H1 (cell line): ENCODE measurements around the gene FAM76A. TPM values are rescaled to one million over a fixed set of nuclear protein-coding genes. Genes with fewer than 3 reads are reported as not detected.

Experiments
- CTCF ChIA-PET: fragments of 300-600 bp; sonication (Branson Sonifier 250); formaldehyde crosslinking; loops from one replicate; lab custom pipeline; 2021; ENCODE audit not compliant: partially characterized antibody; lab: Charles Lee
- POLR2A ChIA-PET: fragments of 300-600 bp; sonication (Branson Sonifier 250); formaldehyde crosslinking; loops from one replicate; lab custom pipeline; 2021; ENCODE audit warnings: inconsistent platforms; ENCODE audit not compliant: partially characterized antibody; lab: Charles Lee
- DNase-seq, 2 experiments: peaks; one replicate each; pipeline versions ENCODE4 v3.0.0 to v3.0.0-alpha.2; 2010 to 2022; ENCODE audit warnings: low spot score in 2 of 2, low read depth in 1 of 2, mixed read lengths in 1 of 2
- FAIRE-seq: peaks from 2 replicates; lab custom pipeline; 2011; peaks lifted over from hg19 to GRCh38; lab: Jason Lieb, UNC
- H2AFZ ChIP-seq: 2 replicates; pipeline ENCODE4 v1.8.1; 2012; ENCODE audit warnings: low read length, inconsistent platforms
- H2AK5ac ChIP-seq: 2 replicates; pipeline ENCODE4 v1.6.1; 2013; ENCODE audit warnings: low read depth, low read length
- H2BK120ac ChIP-seq: replicated peaks from 2 replicates; pipeline ENCODE3; 2013; ENCODE audit warnings: low read depth, low read length, inconsistent platforms
- H2BK12ac ChIP-seq: 2 replicates; pipeline ENCODE4 v1.6.1; 2013; ENCODE audit warnings: low read depth, low read length
- H2BK15ac ChIP-seq: 2 replicates; pipeline ENCODE4 v1.6.1; 2013; ENCODE audit warnings: low read length
- H2BK20ac ChIP-seq: 2 replicates; pipeline ENCODE4 v1.6.1; 2013; ENCODE audit warnings: low read length
- H2BK5ac ChIP-seq: 2 replicates; pipeline ENCODE4 v1.6.1; 2013; ENCODE audit warnings: low read depth, low read length
- H3K14ac ChIP-seq: 2 replicates; pipeline ENCODE4 v1.6.1; 2013; ENCODE audit warnings: inconsistent platforms; ENCODE audit not compliant: insufficient read length
- H3K18ac ChIP-seq: 2 replicates; pipeline ENCODE4 v1.6.1; 2013; ENCODE audit warnings: low read length; ENCODE audit errors: extremely low read depth
- H3K23ac ChIP-seq: 2 replicates; pipeline ENCODE4 v1.6.1; 2013; ENCODE audit warnings: inconsistent platforms; ENCODE audit not compliant: insufficient read length
- H3K23me2 ChIP-seq: 2 replicates; pipeline ENCODE4 v1.6.1; 2013; ENCODE audit warnings: low read depth, low read length
- H3K27ac ChIP-seq: 2 replicates; pipeline ENCODE4 v1.6.1; 2011; ENCODE audit warnings: low read depth, low read length, inconsistent platforms
- H3K27me3 ChIP-seq, 4 experiments: replicated peaks in 1 of 4; 1 replicate in 1 of 4; 2 replicates in 3 of 4; pipeline versions ENCODE4 v1.6.1 to v1.8.1; 2011 to 2013; ENCODE audit warnings: low read length in 3 of 4, mild to moderate bottlenecking in 3 of 4, inconsistent platforms in 2 of 4, mixed read lengths in 2 of 4, moderate library complexity in 1 of 4; ENCODE audit not compliant: control insufficient read depth in 3 of 4, insufficient read depth in 3 of 4; ENCODE audit errors: extremely low read depth in 1 of 4
- H3K36me3 ChIP-seq, 4 experiments: 2 replicates each; pipeline versions ENCODE4 v1.6.1 to v1.8.1; 2011 to 2013; ENCODE audit warnings: mild to moderate bottlenecking in 4 of 4, low read length in 3 of 4, moderate library complexity in 2 of 4, control low read depth in 1 of 4, inconsistent platforms in 1 of 4; ENCODE audit not compliant: insufficient read depth in 4 of 4, control insufficient read depth in 2 of 4
- H3K4ac ChIP-seq: replicated peaks from 2 replicates; pipeline ENCODE3; 2013; ENCODE audit warnings: low read length, low read depth, mixed read lengths, inconsistent platforms; ENCODE audit not compliant: insufficient read length
- H3K4me1 ChIP-seq, 4 experiments: replicated peaks in 1 of 4; 1 replicate in 1 of 4; 2 replicates in 3 of 4; pipeline versions ENCODE4 v1.6.1 to v1.8.1; 2011 to 2013; ENCODE audit warnings: low read length in 3 of 4, inconsistent platforms in 2 of 4, mixed read lengths in 1 of 4; ENCODE audit not compliant: insufficient read depth in 4 of 4, control insufficient read depth in 3 of 4
- H3K4me2 ChIP-seq, 2 experiments: 2 replicates each; pipeline versions ENCODE4 v1.6.1 to v1.8.1; 2011 to 2013; ENCODE audit warnings: low read depth in 2 of 2, low read length in 2 of 2, control low read depth in 1 of 2, inconsistent platforms in 1 of 2, mild to moderate bottlenecking in 1 of 2; ENCODE audit not compliant: insufficient read depth in 1 of 2
- H3K4me3 ChIP-seq, 4 experiments: fragments of 200-600, 300-600 bp in 1 of 4; sonication (generic), shearing (Covaris generic), sonication (Bioruptor Twin) in 1 of 4; 2 replicates each; pipeline versions ENCODE4 v1.5.1 to v1.8.1; 2011 to 2016; ENCODE audit warnings: low read length in 4 of 4, low read depth in 3 of 4, control low read depth in 2 of 4, inconsistent platforms in 2 of 4, mild to moderate bottlenecking in 2 of 4, mixed read lengths in 1 of 4, moderate library complexity in 1 of 4; ENCODE audit not compliant: insufficient read depth in 2 of 4; ENCODE audit errors: extremely low read depth in 1 of 4
- H3K56ac ChIP-seq: replicated peaks from 2 replicates; pipeline ENCODE3; 2013; ENCODE audit warnings: low read depth, mild to moderate bottlenecking, mixed read lengths, low read length, inconsistent platforms; ENCODE audit not compliant: insufficient read length
- H3K79me1 ChIP-seq: 2 replicates; pipeline ENCODE4 v1.6.1; 2013; ENCODE audit warnings: low read depth, low read length, control low read depth
- H3K79me2 ChIP-seq, 2 experiments: 2 replicates each; pipeline versions ENCODE4 v1.6.1 to v1.8.1; 2012 to 2013; ENCODE audit warnings: low read length in 2 of 2, mild to moderate bottlenecking in 2 of 2, inconsistent platforms in 1 of 2; ENCODE audit not compliant: insufficient read depth in 2 of 2, control insufficient read depth in 1 of 2
- H3K9ac ChIP-seq, 4 experiments: replicated peaks in 1 of 4; 1 replicate in 1 of 4; 2 replicates in 3 of 4; pipeline versions ENCODE4 v1.6.1 to v1.8.1; 2011 to 2013; ENCODE audit warnings: low read depth in 3 of 4, low read length in 3 of 4, control low read depth in 2 of 4, mild to moderate bottlenecking in 2 of 4, moderate library complexity in 2 of 4, inconsistent platforms in 1 of 4; ENCODE audit errors: extremely low read depth in 1 of 4
- H3K9me3 ChIP-seq, 2 experiments: 2 replicates each; pipeline versions ENCODE4 v1.6.1 to v1.8.1; 2012 to 2013; ENCODE audit warnings: mild to moderate bottlenecking in 2 of 2, moderate library complexity in 2 of 2, control low read depth in 1 of 2, inconsistent platforms in 1 of 2, low read depth in 1 of 2, low read length in 1 of 2, mixed read lengths in 1 of 2; ENCODE audit not compliant: insufficient read depth in 2 of 2
- H4K20me1 ChIP-seq, 2 experiments: replicated peaks in 1 of 2; 2 replicates each; pipeline versions ENCODE3 to v1.8.1; 2011 to 2013; ENCODE audit warnings: inconsistent platforms in 2 of 2, low read length in 2 of 2, mild to moderate bottlenecking in 1 of 2; ENCODE audit not compliant: insufficient read depth in 2 of 2, control insufficient read depth in 1 of 2
- H4K5ac ChIP-seq: 2 replicates; pipeline ENCODE4 v1.6.1; 2013; ENCODE audit warnings: low read length, low read depth, mixed read lengths, inconsistent platforms; ENCODE audit not compliant: insufficient read length
- H4K8ac ChIP-seq: 2 replicates; pipeline ENCODE4 v1.8.0; 2013; ENCODE audit warnings: mild to moderate bottlenecking, moderate library complexity, low read length, inconsistent platforms; ENCODE audit not compliant: insufficient read depth; ENCODE audit errors: extremely low read depth
- H4K91ac ChIP-seq: replicated peaks from 2 replicates; pipeline ENCODE3; 2013; ENCODE audit warnings: low read length, mixed read lengths, inconsistent platforms; ENCODE audit not compliant: insufficient read length
- BRCA1 ChIP-seq: IDR thresholded peaks from 2 replicates; pipeline ENCODE4 v1.6.1; 2012; ENCODE audit warnings: low read depth, low read length, improper control_type of control experiment
- EZH2 ChIP-seq: fragments of 200-600 bp; sonication (generic); IDR thresholded peaks from 2 replicates; pipeline ENCODE4 v1.7.1; 2012; ENCODE audit warnings: low read depth, mild to moderate bottlenecking, moderate library complexity, low read length, inconsistent platforms; ENCODE audit not compliant: severe bottlenecking
- JUN ChIP-seq: IDR thresholded peaks from 2 replicates; pipeline ENCODE4 v1.6.1; 2011; ENCODE audit warnings: low read depth, mild to moderate bottlenecking, improper control_type of control experiment, low read length
- JUND ChIP-seq: IDR thresholded peaks from 2 replicates; pipeline ENCODE4 v1.6.1; 2011; ENCODE audit warnings: mild to moderate bottlenecking, improper control_type of control experiment, low read length
- KDM5A ChIP-seq: fragments of 200-600 bp; IDR thresholded peaks from 2 replicates; pipeline ENCODE4 v1.7.1; 2012; ENCODE audit warnings: mild to moderate bottlenecking, low read length, inconsistent platforms, mixed read lengths
- MAFK ChIP-seq: IDR thresholded peaks from 2 replicates; pipeline ENCODE4 v1.6.1; 2012; ENCODE audit warnings: low read depth, mild to moderate bottlenecking, improper control_type of control experiment, low read length
- NANOG ChIP-seq: IDR thresholded peaks from 2 replicates; pipeline ENCODE4 v1.6.1; 2011; ENCODE audit warnings: low read length, low read depth, mild to moderate bottlenecking, inconsistent platforms; ENCODE audit not compliant: insufficient read depth, poor library complexity, severe bottlenecking
- POLR2A ChIP-seq, 2 experiments: IDR thresholded peaks; 1 replicate in 1 of 2; 2 replicates in 1 of 2; pipeline ENCODE4 v1.6.1; 2011; ENCODE audit warnings: low read depth in 2 of 2, low read length in 2 of 2, mild to moderate bottlenecking in 2 of 2; ENCODE audit errors: control extremely low read depth in 1 of 2
- RNF2 ChIP-seq: fragments of 200-900, 300-1000 bp; sonication (generic); IDR thresholded peaks from 2 replicates; pipeline ENCODE4 v1.7.1; 2016; ENCODE audit warnings: borderline replicate concordance, low read depth, mild to moderate bottlenecking, antibody characterized with exemption, low read length; ENCODE audit not compliant: poor library complexity, severe bottlenecking; ENCODE audit errors: missing control alignments
- SP4 ChIP-seq: IDR thresholded peaks from 2 replicates; pipeline ENCODE4 v1.6.1; 2012; ENCODE audit warnings: low read length, inconsistent platforms
- SRF ChIP-seq: IDR thresholded peaks from 2 replicates; pipeline ENCODE4 v1.6.1; 2011; ENCODE audit warnings: mild to moderate bottlenecking, low read depth, low read length, moderate library complexity
- TAF1 ChIP-seq: IDR thresholded peaks from 2 replicates; pipeline ENCODE4 v1.6.1; 2011; ENCODE audit warnings: mild to moderate bottlenecking, low read depth, low read length
- TCF12 ChIP-seq: IDR thresholded peaks from 2 replicates; pipeline ENCODE4 v1.6.1; 2011; ENCODE audit warnings: low read depth, mild to moderate bottlenecking, low read length
- WGBS, 2 experiments: shearing (Covaris generic) in 1 of 2; methylation state at CpG; one replicate each; pipeline versions ENCODE4 v1.1.6 to v1.1.7; 2013 to 2015; ENCODE audit warnings: low lambda C conversion rate in 2 of 2, mixed read lengths in 2 of 2, inconsistent platforms in 1 of 2, low coverage in 1 of 2, missing lambda C conversion rate in 1 of 2; ENCODE audit not compliant: insufficient replicate concordance in 2 of 2, insufficient coverage in 1 of 2, insufficient read length in 1 of 2; ENCODE audit errors: extremely low coverage in 1 of 2, missing lambda C conversion rate in 1 of 2; 5-methylcytosine and 5-hydroxymethylcytosine counted together
- polyA plus RNA-seq, 7 experiments: library from polyadenylated mRNA; depleted of rRNA in 3 of 7; stranded (reverse) in 5 of 7; unstranded in 2 of 7; fragments of >200 nt in 5 of 7; fragments of 200-250 nt in 2 of 7; gene quantifications; 1 replicate in 5 of 7; 2 replicates in 1 of 7; 4 replicates in 1 of 7; pipeline versions ENCODE4 v1.2.1 to v1.2.3, GENCODE V29; 2011 to 2013; ENCODE audit warnings: missing spikeins in 2 of 7, mixed read lengths in 2 of 7
- total RNA-seq: library from RNA; stranded (reverse); fragmentation: NEBNext Ultra II Directional; extraction: Animal tissue kit (Norgen Biotek cat#: 25700); gene quantifications from 2 replicates; pipeline ENCODE4 v1.2.1, GENCODE V29; 2021
- TF ChIP-seq, protein P1 (sequence below): IDR thresholded peaks from 2 replicates; pipeline ENCODE4 v1.6.1; 2012; ENCODE audit warnings: inconsistent platforms

Gene FAM76A
- total and polyA plus RNA-seq, 2 of the 8 experiments (the other 6 are each of a cell fraction or from before 2014, with no cell fraction given), result 3.4 to 16.2 TPM

DNA sequence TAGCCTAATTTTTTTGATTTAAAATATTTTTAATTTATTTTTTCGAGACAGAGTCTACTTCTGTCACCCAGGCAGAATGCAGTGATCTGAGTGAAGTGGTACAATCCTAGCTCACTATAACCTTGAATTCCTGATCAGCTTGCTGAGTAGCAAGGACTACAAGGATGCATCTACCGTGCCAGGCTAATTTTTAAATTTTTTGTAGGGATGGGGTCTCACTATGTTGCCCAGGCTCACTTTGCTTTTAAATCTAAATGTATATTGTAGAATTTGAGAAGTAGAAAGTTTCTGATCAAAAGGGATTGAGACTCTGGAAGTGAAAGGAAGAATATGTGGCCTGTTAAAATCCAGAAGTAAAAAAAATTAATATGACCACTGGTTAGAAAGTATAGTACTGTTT, 48.9 kb downstream of the FAM76A start:
- WGBS, 2 experiments, result 92% methylated on average over 2 of the region's 2 CpGs; no CpG with 5 or more reads in 1 of the 2 experiments
- TF ChIP-seq BRCA1 (no peak), NANOG (no peak), TCF12 (no peak), JUND (no peak), SP4 (no peak), EZH2 (no peak), JUN (no peak), MAFK (no peak), RNF2 (no peak), POLR2A (IDR thresholded peaks at IDR 0.05; ENCODE audit: control extremely low read depth in 1 of 2, low read depth in 2 of 2, low read length in 2 of 2) (no peak), KDM5A (no peak), TAF1 (no peak), SRF (no peak)
- TF ChIP-seq, protein P1, sequence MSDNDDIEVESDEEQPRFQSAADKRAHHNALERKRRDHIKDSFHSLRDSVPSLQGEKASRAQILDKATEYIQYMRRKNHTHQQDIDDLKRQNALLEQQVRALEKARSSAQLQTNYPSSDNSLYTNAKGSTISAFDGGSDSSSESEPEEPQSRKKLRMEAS, result no peak

More for the DNA sequence above, 48.9 kb downstream of the FAM76A start:
- no peak overlapping the region for H2BK12ac ChIP-seq
- no peak overlapping the region for H3K18ac ChIP-seq
- H2AFZ ChIP-seq, result no peak overlapping the region
- H3K27me3 ChIP-seq, result no peaks in the 10 kb centered on the region
- H3K4ac ChIP-seq, result no peak overlapping the region
- no peak overlapping the region for H3K14ac ChIP-seq
- no peak overlapping the region for H4K5ac ChIP-seq
- H3K9ac ChIP-seq, result no peak overlapping the region
- H3K4me2 ChIP-seq, result no peak overlapping the region; a peak in 1 of 4 replicates
- no peak overlapping the region for H3K27ac ChIP-seq
- H2BK5ac ChIP-seq, result no peak overlapping the region
- no peak overlapping the region for H3K4me3 ChIP-seq
- no peak overlapping the region for H4K91ac ChIP-seq
- no peak overlapping the region for H2BK15ac ChIP-seq
- FAIRE-seq (no peak), DNase-seq (no peak)
- H2BK20ac ChIP-seq, result no peak overlapping the region
- H3K36me3 ChIP-seq, result no peaks in the 10 kb centered on the region
- H4K8ac ChIP-seq, result no peak overlapping the region
- H2BK120ac ChIP-seq, result no peak overlapping the region
- ChIA-PET POLR2A (interaction anchor here (4.3 kb wide), 1 partner anchor 56 kb away, joined by 23 read pairs; the partner anchor contains the start of gene PPP1R8), CTCF (interaction anchor here (1.7 kb wide), 1 partner anchor 11 kb away, joined by 5 read pairs; no protein-coding TSS in a partner anchor)
- no peaks in the 10 kb centered on the region for H3K9me3 ChIP-seq
- no peak overlapping the region for H3K23ac ChIP-seq
- peaks cover 7% of the 10 kb centered on the region; the same call in 1 of the 2 replicates for H3K23me2 ChIP-seq
- H2AK5ac ChIP-seq, result no peak overlapping the region
- no peak overlapping the region for H3K56ac ChIP-seq
- peaks cover 0 to 13% of the 10 kb centered on the region in 2 experiments; a peak in 1 of 4 replicates for H3K79me2 ChIP-seq
- H3K4me1 ChIP-seq, result peaks cover 0 to 2% (median 0%) of the 10 kb centered on the region in 4 experiments; a peak in 2 of 7 replicates
- no peaks in the 10 kb centered on the region for H3K79me1 ChIP-seq
- no peaks in the 10 kb centered on the region for H4K20me1 ChIP-seq
